Cardiac fibroblast (primary cell): ENCODE data around the gene S100A1.

Source experiments
- DNase-seq, 2 donors: peaks; one replicate each; pipeline versions ENCODE4 v3.0.0 to v3.0.0-alpha.2; 2010; ENCODE audit warnings: low read depth in 2 of 2
- H3K4me3 ChIP-seq, 2 donors: replicated peaks in 1 of 2; 1 replicate in 1 of 2; 2 replicates in 1 of 2; pipeline ENCODE4 v1.5.1; 2011; ENCODE audit warnings: low read depth in 2 of 2, low read length in 2 of 2, mild to moderate bottlenecking in 2 of 2, moderate library complexity in 1 of 2
- CTCF ChIP-seq: IDR thresholded peaks from one replicate; pipeline ENCODE4 v1.5.1; 2011; ENCODE audit warnings: low read depth, mild to moderate bottlenecking, low read length, inconsistent platforms

The S100A1 gene

DNA sequence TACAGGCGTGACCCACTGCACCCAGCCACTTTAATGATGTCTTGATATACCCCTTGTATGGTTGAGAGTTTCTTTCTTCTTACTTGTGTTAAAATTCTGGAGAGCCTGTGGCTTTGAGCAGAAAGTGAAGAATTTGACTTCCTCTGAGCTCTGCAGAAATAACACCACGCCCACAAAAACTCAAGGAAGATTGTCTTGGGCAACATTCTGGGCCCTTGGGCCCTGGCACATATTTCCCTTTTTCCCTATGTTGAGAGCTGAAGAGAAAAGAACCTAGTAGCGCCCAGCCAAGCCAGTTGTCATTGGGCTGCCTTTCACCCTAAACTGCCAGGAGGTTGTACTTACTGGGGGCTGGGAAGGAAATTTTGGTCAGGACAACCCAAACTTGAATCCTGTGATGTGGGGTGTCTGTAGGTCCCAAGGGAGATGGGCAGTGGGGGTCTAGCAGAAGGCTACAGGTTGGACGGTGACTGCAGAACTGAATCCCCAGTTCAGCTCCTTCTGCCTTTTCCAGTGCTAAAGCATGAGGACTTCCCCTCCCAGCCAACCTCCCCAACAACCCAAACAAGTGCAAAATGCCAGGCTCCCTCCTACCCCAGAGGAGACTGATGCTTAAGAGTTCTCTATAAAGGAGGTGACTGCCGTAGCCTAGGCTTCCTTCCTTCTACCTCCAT is 18.6 kb downstream of the S100A1 start:
- no peak for TF ChIP-seq CTCF
- no peak for DNase-seq
- H3K4me3 ChIP-seq, result no peak overlapping the region

GRCh38 chr1:153647346-153647714 is 19.1 kb downstream of the S100A1 start:
- H3K4me3 ChIP-seq, result no peak overlapping the region
- no peak for TF ChIP-seq CTCF
- DNase-seq, result no peak

GRCh38 chr1:153648000-153648643 is 19.9 kb downstream of the S100A1 start:
- no peak for TF ChIP-seq CTCF
- H3K4me3 ChIP-seq, result no peak overlapping the region
- DNase-seq, result no peak

GRCh38 chr1:153649137-153649862 is 21.1 kb downstream of the S100A1 start:
- no peak for DNase-seq

GRCh38 chr1:153649863-153650235 is 21.6 kb downstream of the S100A1 start:
- no peak for TF ChIP-seq CTCF
- no peak for DNase-seq
- no peak overlapping the region for H3K4me3 ChIP-seq

More at GRCh38 chr1:153649137-153649862, 21.1 kb downstream of the S100A1 start:
- no peak overlapping the region for H3K4me3 ChIP-seq
- TF ChIP-seq CTCF, result no peak

DNA sequence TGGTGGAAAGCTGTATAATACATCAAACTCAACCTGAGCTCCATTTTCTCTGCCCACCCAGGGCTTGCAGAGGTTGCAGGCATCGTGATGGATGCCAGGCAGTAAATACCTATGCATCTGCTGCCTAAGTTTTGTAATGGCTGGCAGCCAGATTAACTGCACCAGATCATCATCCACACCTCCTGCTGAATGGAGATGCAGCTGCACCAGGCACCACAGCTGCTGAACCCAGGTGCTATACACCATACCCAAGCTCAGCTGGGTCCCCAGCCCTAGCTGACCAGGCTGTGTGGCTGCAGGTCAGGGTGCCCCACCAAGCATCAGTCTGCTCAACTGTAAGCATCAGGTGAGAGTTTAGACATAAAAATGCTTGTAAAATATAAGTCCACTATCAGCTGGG is 23.5 kb downstream of the S100A1 start:
- DNase-seq, result no peak
- H3K4me3 ChIP-seq, result no peak overlapping the region
- TF ChIP-seq CTCF, result no peak
